ENCODE results near the gene WSB1. TPM values are rescaled to one million over a fixed set of nuclear protein-coding genes. Genes with fewer than 3 reads are reported as not detected.

WSB1 gene
- total and polyA plus RNA-seq, 9 of the 15 experiments (the other 6 are each of a cell fraction or from before 2014, with no cell fraction given), result 22.8 to 229 (median 81.1) TPM

DNA sequence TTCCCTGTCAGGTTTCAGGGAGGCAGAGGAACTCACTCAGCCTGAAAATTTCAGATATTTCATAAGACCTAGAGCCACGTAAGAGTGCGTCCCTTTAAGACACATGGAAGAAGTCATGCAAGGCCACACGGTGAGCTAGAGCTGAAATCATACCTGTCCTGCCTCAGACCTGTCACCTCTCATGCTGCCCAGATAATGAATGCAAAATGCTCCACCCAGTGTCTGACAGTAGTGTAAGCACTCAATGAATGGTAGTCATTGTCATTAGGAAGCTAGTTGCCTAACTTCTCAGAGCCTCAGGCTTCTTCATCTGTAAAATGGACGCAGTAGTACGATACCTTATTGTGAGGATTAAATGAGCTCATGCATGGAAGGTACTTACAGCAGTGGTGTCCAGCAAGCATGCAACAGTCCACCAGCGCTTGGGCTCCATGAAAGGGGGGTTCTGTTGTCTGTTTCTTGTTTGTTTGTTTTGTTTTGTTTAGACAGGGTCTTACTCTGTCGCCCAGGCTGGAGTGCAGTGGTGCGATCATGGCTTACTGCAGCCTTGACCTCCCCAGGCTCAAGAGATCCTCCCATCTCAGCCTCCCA lies 60.7 kb downstream of the WSB1 start (continued):
- TF ChIP-seq NR3C1 (CRISPR knock-in tag; IDR thresholded peaks at IDR 0.05) (no peak), GATA2 (CRISPR knock-in tag; IDR thresholded peaks at IDR 0.05) (no peak), BCOR (IDR thresholded peaks at IDR 0.05) (peak; percentile 100), COPS2 (conservative IDR thresholded peaks at IDR 0.05) (no peak), U2AF1 (optimal IDR thresholded peaks at IDR 0.05; ENCODE audit: low read depth, low read length) (no peak), PTBP1 (IDR thresholded peaks at IDR 0.05; ENCODE audit: low read depth, low read length) (peak; percentile 81; the same call in 1 of the 2 replicates), SMAD1 (IDR thresholded peaks at IDR 0.05; ENCODE audit: low read depth, low read length, partially characterized antibody) (no peak), TRIM24 (IDR thresholded peaks at IDR 0.05) (no peak), HNRNPUL1 (IDR thresholded peaks at IDR 0.05; ENCODE audit: low read length) (no peak), CBX3 (IDR thresholded peaks at IDR 0.05; ENCODE audit: borderline replicate concordance in 1 of 2, low read length in 2 of 2) (peak in 1 of 2 experiments; percentile 95; a peak in 2 of 3 replicates), NFRKB (IDR thresholded peaks at IDR 0.05; ENCODE audit: low read depth) (0 out of 2 replicates have a peak, but pooled peaks have one; percentile 59), HDAC1 (IDR thresholded peaks at IDR 0.05) (peak in 1 of 2 experiments; percentile 76; a peak in 2 of 4 replicates), SREBF1 (IDR thresholded peaks at IDR 0.05; ENCODE audit: borderline replicate concordance, low read depth, low read length) (no peak)
- TF ChIP-seq, protein P1, sequence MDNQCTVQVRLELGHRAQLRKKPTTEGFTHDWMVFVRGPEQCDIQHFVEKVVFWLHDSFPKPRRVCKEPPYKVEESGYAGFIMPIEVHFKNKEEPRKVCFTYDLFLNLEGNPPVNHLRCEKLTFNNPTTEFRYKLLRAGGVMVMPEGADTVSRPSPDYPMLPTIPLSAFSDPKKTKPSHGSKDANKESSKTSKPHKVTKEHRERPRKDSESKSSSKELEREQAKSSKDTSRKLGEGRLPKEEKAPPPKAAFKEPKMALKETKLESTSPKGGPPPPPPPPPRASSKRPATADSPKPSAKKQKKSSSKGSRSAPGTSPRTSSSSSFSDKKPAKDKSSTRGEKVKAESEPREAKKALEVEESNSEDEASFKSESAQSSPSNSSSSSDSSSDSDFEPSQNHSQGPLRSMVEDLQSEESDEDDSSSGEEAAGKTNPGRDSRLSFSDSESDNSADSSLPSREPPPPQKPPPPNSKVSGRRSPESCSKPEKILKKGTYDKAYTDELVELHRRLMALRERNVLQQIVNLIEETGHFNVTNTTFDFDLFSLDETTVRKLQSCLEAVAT (IDR thresholded peaks at IDR 0.05), result no peak
- TF ChIP-seq, protein P2, sequence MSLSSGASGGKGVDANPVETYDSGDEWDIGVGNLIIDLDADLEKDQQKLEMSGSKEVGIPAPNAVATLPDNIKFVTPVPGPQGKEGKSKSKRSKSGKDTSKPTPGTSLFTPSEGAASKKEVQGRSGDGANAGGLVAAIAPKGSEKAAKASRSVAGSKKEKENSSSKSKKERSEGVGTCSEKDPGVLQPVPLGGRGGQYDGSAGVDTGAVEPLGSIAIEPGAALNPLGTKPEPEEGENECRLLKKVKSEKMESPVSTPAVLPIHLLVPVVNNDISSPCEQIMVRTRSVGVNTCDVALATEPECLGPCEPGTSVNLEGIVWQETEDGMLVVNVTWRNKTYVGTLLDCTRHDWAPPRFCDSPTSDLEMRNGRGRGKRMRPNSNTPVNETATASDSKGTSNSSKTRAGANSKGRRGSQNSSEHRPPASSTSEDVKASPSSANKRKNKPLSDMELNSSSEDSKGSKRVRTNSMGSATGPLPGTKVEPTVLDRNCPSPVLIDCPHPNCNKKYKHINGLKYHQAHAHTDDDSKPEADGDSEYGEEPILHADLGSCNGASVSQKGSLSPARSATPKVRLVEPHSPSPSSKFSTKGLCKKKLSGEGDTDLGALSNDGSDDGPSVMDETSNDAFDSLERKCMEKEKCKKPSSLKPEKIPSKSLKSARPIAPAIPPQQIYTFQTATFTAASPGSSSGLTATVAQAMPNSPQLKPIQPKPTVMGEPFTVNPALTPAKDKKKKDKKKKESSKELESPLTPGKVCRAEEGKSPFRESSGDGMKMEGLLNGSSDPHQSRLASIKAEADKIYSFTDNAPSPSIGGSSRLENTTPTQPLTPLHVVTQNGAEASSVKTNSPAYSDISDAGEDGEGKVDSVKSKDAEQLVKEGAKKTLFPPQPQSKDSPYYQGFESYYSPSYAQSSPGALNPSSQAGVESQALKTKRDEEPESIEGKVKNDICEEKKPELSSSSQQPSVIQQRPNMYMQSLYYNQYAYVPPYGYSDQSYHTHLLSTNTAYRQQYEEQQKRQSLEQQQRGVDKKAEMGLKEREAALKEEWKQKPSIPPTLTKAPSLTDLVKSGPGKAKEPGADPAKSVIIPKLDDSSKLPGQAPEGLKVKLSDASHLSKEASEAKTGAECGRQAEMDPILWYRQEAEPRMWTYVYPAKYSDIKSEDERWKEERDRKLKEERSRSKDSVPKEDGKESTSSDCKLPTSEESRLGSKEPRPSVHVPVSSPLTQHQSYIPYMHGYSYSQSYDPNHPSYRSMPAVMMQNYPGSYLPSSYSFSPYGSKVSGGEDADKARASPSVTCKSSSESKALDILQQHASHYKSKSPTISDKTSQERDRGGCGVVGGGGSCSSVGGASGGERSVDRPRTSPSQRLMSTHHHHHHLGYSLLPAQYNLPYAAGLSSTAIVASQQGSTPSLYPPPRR (CRISPR knock-in tag; IDR thresholded peaks at IDR 0.05; ENCODE audit: borderline replicate concordance), result no peak
- TF ChIP-seq, protein P3, sequence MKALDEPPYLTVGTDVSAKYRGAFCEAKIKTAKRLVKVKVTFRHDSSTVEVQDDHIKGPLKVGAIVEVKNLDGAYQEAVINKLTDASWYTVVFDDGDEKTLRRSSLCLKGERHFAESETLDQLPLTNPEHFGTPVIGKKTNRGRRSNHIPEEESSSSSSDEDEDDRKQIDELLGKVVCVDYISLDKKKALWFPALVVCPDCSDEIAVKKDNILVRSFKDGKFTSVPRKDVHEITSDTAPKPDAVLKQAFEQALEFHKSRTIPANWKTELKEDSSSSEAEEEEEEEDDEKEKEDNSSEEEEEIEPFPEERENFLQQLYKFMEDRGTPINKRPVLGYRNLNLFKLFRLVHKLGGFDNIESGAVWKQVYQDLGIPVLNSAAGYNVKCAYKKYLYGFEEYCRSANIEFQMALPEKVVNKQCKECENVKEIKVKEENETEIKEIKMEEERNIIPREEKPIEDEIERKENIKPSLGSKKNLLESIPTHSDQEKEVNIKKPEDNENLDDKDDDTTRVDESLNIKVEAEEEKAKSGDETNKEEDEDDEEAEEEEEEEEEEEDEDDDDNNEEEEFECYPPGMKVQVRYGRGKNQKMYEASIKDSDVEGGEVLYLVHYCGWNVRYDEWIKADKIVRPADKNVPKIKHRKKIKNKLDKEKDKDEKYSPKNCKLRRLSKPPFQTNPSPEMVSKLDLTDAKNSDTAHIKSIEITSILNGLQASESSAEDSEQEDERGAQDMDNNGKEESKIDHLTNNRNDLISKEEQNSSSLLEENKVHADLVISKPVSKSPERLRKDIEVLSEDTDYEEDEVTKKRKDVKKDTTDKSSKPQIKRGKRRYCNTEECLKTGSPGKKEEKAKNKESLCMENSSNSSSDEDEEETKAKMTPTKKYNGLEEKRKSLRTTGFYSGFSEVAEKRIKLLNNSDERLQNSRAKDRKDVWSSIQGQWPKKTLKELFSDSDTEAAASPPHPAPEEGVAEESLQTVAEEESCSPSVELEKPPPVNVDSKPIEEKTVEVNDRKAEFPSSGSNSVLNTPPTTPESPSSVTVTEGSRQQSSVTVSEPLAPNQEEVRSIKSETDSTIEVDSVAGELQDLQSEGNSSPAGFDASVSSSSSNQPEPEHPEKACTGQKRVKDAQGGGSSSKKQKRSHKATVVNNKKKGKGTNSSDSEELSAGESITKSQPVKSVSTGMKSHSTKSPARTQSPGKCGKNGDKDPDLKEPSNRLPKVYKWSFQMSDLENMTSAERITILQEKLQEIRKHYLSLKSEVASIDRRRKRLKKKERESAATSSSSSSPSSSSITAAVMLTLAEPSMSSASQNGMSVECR (CRISPR knock-in tag; IDR thresholded peaks at IDR 0.05), result no peak; the same call in 1 of the 2 replicates
